ENCODE results near the gene NTM.

Gene NTM

DNA sequence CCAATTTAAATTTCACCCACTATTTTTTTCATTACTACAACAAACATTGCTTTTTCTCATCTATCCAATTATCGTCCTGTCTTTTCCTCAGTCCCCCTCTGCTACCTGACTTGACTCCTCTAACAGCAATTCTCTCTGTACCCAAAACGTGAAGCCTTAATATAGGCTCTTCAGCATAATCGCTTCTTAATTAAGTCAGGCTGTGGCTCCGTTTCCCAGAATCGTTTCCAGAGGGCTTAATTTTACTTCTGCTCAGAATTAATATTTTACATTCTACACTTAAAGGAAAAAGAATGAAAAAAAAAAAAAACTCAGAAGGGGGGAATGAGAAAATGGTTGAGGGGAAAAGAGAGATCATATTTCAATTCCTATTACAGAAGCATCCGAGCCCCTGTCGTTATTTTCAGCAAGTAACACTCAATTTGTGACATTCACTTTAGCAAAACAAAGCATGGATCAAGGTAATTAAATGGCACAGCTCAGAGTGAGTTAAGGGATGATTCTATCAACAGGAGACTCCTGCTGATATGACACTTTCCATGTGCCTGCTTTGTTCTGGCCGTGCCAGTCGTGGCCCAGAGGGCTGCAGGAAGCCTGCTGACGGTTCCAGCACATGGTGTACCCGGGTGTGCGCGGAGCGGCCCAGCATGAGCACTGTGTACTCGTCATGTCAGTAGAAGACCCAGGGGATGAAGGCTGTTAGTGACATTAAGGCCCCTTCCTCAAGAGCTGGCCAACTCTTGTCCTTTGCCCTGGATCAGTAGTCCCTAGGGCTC, 272.5 kb downstream of the NTM start:
- Histone ChIP-seq H3K27me3 (ENCODE audit: insufficient read depth, poor library complexity, severe bottlenecking) (no peaks in the 10 kb centered on the region), H3K4me3 (replicated peaks; ENCODE audit: insufficient read depth, low read length) (no peak overlapping the region), H3K27ac (replicated peaks) (no peak overlapping the region)
- DNase-seq (ENCODE audit: low read depth in 1 of 2, low spot score in 1 of 2) = no peak
- TF ChIP-seq SPI1 (IDR thresholded peaks at IDR 0.05; ENCODE audit: borderline replicate concordance, low read depth) (no peak), REST (IDR thresholded peaks at IDR 0.05; ENCODE audit: insufficient replicate concordance, low read depth) (no peak), GABPA (IDR thresholded peaks at IDR 0.05; ENCODE audit: low read depth) (no peak), POLR2AphosphoS5 (IDR thresholded peaks at IDR 0.05; ENCODE audit: low read depth) (no peak), CTCF (IDR thresholded peaks at IDR 0.05; ENCODE audit: insufficient read depth, low read length) (no peak)

DNA sequence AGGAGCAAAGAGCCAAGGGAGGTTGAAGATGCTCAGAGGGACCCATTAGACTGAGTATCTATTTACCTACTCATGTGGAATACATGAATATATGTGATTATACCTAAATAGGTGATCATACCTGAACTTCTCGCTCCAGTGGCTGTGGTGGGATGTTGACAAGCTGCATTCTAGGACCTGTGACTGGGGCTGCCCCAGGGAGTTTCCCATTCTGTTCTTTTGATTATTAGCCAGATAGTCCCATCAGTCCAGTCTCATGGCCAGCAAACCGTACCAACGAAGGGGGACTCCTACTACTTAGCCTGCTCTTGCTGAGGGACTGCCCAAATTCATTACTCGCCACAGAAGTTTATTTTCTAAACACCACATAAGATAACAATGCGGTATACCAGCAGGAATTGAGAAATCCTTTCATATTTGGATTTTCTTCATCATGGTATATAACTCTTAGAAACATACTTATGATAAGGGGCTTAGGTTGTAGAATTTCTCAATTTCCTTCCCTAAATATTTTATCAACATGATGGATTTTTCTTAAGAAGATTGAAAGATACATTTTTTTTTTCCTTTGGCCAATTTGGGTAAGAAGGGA, 273.9 kb downstream of the NTM start:
- Histone ChIP-seq H3K4me3 (replicated peaks; ENCODE audit: insufficient read depth, low read length) (no peak overlapping the region), H3K27ac (replicated peaks) (no peak overlapping the region), H3K27me3 (ENCODE audit: insufficient read depth, poor library complexity, severe bottlenecking) (no peaks in the 10 kb centered on the region)
- TF ChIP-seq CTCF (IDR thresholded peaks at IDR 0.05; ENCODE audit: insufficient read depth, low read length) = no peak
- TF ChIP-seq POLR2AphosphoS5 (IDR thresholded peaks at IDR 0.05; ENCODE audit: low read depth) = no peak
- no peak for TF ChIP-seq REST (IDR thresholded peaks at IDR 0.05; ENCODE audit: insufficient replicate concordance, low read depth)
- no peak for TF ChIP-seq GABPA (IDR thresholded peaks at IDR 0.05; ENCODE audit: low read depth)
- no peak for TF ChIP-seq SPI1 (IDR thresholded peaks at IDR 0.05; ENCODE audit: borderline replicate concordance, low read depth)
- no peak for DNase-seq (ENCODE audit: low read depth in 1 of 2, low spot score in 1 of 2)

DNA sequence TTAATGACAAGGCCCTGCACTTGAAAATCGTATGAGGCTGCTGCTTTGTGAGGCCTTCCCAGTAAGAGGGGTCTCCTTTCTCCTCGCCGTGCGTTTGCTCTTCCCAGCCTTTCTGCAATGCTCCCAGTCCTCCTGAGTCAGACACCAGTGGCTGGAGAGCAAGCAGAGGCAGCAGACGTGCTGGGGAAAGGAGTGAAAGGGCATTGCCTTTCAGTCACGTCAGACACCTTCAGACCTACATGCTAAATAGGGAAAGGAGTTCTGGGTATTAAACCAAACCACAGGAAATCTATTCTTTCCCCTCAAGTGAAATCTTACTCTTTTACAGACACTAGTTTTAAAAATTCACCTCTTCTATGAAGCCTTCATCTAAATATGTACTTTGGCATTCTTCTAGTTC, 274.8 kb downstream of the NTM start:
- no peak for DNase-seq (ENCODE audit: low read depth in 1 of 2, low spot score in 1 of 2)
- H3K4me3 ChIP-seq (replicated peaks; ENCODE audit: insufficient read depth, low read length) = no peak overlapping the region
- H3K27ac ChIP-seq (replicated peaks) = no peak overlapping the region
- TF ChIP-seq POLR2AphosphoS5 (IDR thresholded peaks at IDR 0.05; ENCODE audit: low read depth) (no peak), GABPA (IDR thresholded peaks at IDR 0.05; ENCODE audit: low read depth) (no peak), SPI1 (IDR thresholded peaks at IDR 0.05; ENCODE audit: borderline replicate concordance, low read depth) (no peak), CTCF (IDR thresholded peaks at IDR 0.05; ENCODE audit: insufficient read depth, low read length) (no peak), REST (IDR thresholded peaks at IDR 0.05; ENCODE audit: insufficient replicate concordance, low read depth) (no peak)
- H3K27me3 ChIP-seq (ENCODE audit: insufficient read depth, poor library complexity, severe bottlenecking) = no peaks in the 10 kb centered on the region
